ENCODE results near the gene OMG. TPM values are rescaled to one million over a fixed set of nuclear protein-coding genes. Genes with fewer than 3 reads are reported as not detected.
"Not testable (repeated sequence)": the region's sequence is repeated elsewhere in the genome, so short reads cannot be mapped to it uniquely, and the experiment has no call there.

OMG gene
- polyA plus RNA-seq, 1 donor = 0.28 TPM

DNA sequence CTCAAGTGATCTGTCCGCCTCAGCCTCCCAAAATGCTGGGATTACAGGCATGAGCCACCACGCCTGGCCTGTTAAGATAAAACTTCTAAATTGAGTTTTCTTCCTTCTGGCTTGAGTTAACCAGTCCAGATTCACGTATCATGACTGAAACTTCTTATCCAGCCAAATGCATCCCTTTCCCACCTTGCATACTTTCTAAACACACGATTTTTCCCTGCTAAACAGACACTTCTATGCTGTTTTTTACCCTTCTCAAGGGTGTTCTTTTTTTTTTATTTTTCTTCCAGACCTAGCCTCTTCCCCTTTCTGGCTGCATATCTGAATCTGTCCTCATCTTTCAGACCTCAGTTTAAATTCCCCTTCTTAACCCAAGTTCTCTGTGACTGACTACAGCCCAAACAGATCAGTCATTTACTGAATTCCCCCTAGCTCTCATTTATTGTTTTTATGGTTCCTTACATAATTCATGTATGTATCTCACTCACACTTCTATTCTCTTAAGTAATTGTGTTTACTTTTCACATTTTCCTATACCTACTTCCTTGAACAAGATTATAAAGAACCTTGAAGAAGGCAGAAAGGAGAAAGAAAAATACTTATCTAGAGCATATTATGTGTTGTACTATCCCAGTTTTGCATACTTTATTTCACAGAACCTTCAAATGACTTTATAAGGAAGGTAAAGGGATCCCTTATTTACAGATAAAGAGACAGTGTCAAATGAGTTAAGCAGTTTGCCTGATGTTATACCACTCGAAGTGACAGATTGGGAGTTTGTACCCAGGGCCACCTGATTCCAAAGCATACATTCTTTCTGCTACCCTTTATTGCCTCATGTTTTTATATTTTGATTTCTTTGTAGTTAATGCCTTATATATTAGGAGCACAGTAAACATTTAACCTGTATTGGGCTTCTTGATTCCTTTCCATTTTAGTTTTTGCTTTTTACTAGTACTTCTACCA is 11.6 kb upstream of the OMG start:
- DNase-seq (ENCODE audit: low read depth) = no peak

DNA sequence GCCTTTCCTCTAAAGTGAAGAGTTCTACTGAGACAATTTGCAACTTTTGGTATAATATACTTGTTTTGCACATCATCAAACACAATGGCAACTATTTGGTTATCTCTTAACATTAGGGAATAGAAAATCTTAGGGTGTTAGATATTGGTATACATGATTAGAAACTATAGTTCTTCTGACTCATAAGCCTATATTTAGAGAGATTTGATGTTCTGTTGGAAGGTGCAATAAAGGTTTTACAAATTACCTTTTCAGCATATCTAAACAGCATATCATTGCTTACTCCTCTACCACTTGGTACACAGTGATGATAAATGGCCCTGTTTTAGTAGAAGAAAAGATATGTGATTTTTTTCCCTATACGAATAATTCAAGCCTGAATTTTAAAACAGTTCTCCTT is 10.6 kb upstream of the OMG start:
- no peak for DNase-seq (ENCODE audit: low read depth)

DNA sequence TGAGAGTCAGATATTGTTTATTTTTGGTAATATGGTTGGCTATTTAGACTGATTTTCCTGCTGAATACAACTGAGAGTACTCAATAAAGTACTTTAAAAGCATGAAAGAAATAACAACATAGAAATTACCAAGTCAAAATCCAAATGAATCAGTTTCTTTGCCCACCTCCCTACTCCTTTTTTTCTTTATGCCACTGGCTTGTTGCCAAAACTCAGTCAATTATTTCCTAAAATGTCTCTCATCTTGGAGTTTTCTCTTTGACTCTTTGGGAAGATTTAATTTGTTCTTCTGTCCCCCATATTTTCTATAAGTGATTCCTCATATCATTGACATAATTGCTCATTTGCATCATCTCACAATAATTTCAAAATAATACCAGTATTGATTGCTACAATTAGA is 2.6 kb upstream of the OMG start:
- no peak for DNase-seq (ENCODE audit: low read depth)

DNA sequence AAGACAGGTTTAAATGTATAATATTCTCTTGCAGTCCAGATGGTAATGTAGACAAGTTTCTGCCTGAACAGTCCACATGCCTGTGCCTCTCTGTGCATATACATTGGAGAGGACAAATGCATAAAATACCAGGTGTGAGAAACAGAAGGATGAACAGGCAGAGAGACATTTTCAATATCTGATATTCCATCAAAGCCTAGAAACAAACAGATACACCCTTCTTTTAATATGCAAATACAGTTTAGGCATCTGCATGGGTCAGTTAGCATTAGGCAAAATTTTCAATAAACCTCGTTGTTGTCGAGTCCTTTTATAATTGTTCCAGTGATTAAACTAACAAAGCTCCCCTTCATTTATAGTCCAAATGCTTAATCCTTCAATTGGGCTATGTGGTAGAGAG is 897 bp downstream of the OMG start:
- DNase-seq (ENCODE audit: low read depth) = no peak

DNA sequence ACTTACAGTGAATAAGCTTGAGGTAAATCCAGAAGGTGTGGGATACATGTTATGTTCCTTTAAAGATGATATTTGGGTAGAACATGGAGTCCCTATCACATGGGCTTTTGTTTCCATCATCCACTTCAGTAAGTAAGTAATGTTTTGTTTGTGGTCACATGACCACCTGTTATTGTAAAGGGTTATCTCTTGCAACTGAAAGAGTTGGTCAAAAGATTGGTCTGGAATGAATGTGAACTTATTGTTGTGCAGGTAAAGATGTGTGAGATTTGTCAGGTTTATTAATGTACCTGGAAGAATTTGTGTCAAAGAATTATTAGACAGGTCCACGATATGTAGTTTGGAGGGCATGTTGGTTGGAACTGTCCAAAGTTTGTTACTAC is 1.6 kb downstream of the OMG start:
- DNase-seq (ENCODE audit: low read depth) = no peak

DNA sequence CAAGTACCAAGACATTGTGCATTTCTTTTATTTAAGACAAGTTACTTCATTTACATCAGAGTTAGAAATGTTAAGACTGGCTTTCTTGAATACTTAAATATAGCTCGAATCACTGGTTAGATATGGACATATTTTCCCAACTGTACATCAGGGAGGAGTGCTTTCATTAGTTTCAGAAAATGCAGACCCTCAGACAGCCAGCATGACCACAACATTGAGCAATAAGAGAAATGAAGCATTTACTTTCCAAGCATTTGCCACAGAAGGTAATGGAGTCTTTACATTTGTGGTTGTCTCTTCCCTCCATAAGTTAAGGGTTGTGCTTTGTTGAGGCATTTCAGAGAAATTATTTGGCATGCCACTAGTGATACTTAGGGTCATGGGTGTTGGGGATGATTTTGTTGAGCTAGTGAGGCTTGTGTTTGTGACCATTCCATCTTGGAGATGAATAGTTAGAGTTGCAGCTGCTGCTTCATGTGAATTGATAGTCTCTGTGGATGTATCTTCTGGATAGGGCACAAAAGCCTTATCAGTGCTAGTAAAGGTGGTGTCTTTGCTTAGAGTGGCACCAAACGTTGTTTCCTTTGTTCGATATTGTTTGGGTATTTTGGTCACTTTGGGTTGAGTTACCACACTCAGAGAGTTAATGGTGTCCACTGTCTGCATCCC is 2.1 kb downstream of the OMG start:
- no peak for DNase-seq (ENCODE audit: low read depth)

DNA sequence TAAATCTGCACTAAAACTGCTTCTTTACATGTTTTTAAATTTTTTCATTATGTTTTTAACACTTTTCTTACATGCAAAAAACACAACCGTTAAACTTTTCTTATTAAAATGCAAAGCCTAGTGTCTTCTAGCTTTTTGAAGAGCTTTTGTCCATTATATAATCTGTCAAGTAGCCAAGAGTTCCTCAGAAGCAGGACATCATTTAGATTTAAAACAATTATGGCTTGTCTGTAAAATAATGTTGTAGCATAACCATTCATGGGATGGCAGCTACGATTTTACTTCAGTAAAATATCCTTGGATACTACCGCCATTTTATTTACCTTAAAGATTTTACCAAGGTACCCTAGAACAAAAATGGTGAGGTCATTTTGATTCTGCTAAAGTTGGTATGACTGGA is 2.8 kb downstream of the OMG start:
- no peak for DNase-seq (ENCODE audit: low read depth)

DNA sequence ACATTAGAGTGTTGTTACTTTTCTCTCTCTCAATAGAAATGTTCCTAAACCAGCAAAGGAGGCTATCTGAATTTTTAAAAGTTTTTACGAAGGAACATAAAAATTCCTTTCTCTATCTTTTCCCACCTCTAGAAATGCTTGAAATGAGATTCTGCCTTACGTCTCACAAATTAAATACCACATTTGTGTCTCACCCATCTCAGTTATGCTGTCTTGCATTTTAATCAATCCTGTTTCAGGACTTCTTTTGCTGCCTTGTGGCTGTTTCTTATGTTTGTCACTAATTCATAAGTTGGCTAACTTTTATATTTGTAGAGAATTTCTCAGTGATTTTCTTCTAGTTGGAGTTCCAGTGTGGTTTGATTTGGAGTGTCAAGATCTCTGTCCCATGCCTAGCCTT is 3.5 kb downstream of the OMG start:
- no peak for DNase-seq (ENCODE audit: low read depth)

DNA sequence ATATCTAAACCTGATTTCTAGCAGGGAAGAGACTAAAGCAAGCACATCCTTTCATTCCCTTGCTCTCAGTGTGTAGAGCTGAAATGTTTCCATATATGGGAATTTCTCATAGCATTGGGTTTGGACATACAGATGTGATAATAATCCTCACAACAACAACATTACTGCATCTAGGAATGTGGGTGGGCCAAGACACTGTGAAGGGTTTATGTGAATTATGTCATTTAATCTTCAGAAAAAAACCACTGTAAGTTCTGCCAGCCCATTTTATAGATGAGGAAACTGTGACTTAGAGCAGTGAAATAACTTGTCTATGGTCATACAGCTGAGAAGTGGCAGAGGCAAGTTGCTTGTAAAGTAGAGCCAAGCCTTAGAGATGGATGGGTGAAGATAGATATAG is 5.2 kb downstream of the OMG start:
- no peak for DNase-seq (ENCODE audit: low read depth)

DNA sequence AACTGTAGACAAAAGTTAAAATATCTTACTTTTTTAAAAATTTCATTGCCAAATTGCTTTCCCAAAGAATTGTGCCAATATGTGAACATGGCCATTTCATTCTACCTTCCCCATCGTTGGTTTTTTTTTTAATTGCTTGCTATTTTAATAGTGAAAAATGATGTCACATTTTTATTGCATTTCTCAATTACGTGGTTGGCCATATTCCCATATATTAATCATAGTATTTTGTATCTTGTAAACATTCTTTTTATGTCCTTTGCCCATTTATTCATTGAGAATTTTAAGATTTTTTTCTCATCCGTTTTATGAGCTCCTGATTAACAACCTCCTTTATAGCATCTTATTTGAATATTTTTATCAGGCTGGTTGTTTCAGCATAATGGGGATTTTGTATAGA is 7.2 kb downstream of the OMG start:
- no peak for DNase-seq (ENCODE audit: low read depth)

DNA sequence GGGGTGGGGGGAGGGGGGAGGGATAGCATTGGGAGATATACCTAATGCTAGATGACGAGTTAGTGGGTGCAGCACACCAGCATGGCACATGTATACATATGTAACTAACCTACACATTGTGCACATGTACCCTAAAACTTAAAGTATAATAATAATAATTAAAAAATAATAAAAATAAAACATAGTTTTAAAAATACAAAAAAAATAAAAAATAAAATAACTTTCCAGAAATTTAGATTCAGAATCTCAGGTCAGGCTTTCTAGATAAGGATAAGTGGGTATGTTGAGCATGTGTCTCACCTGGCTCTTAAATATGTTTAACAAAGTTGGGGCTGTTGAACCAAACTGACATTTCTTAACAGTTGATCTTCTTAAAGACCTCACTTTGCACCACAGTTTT is 9.1 kb downstream of the OMG start:
- not testable (repeated sequence) for DNase-seq (ENCODE audit: low read depth)

DNA sequence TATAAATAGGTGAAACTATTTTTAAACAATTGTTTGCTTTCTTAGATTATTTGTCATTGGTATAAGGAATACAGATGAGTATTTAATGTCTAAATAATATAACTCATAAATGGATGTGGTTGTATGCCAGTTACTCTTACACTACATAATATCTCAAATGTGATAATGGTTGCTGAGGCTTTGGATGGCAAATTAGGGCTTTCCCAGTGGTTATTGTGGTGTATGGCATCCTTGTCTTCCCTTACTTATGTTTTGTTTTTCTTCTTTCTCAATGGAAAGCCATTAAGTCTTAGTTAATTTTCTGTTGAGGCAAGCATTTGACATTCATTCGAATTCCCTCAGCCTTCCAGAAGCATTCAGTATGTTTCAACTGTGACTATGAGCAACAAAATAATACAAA is 10.5 kb downstream of the OMG start:
- no peak for DNase-seq (ENCODE audit: low read depth)

DNA sequence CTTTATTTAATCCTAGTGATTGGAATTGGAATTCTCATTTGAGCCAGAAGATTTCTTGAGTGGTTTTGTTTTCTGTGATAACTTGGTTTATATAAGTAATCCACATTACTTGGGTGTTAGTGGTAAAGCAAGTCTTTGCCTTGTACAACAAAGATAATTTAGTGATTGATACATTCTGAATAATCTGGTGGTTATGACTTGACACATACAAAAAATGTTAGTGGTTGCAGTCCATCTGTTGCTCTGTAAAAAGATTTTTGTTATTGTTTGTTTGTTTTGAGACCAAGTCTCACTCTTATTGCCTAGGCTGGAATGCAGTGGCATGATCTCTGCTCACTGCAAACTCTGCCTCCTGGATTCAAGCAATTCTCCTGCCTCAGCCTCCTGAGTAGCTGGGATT is 13.2 kb downstream of the OMG start:
- DNase-seq (ENCODE audit: low read depth) = no peak

DNA sequence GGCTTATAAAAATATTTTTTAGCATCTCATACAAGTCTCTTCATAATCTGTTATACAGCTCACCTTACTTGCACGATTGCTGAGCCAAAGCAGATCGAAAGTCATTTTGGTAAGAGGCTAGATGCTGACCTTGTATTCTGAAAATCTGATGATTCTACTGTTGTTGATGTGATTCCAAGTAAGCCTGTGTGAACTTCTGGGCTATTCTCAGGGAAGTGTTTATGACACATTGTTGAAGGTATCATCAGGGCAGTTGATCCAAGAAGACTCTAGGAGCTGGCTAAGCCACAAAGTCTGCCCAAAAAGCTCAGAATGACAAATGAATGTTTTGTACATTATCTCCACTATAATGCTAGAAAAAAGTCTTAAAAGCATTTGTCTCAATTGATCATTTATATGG is 16.0 kb downstream of the OMG start:
- DNase-seq (ENCODE audit: low read depth) = no peak

DNA sequence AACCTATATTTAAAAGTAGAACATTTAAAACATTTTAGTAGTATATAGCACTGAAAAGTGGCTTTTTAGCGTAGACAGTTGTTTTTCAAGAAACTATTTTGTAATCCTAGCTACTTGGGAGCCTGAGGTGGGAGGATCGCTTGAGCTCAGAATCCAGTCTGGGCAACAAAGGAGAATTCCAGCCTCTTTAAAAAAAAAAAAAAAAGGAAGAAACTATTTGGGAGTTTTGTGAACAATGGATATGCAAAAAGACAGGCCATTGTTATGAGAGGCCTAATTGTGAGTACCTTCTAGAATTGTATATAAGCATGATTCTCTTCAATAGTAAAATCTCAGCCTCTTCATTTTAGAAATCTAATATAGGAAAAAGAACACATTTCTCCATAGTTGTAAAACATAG is 17.6 kb downstream of the OMG start:
- no peak for DNase-seq (ENCODE audit: low read depth)

DNA sequence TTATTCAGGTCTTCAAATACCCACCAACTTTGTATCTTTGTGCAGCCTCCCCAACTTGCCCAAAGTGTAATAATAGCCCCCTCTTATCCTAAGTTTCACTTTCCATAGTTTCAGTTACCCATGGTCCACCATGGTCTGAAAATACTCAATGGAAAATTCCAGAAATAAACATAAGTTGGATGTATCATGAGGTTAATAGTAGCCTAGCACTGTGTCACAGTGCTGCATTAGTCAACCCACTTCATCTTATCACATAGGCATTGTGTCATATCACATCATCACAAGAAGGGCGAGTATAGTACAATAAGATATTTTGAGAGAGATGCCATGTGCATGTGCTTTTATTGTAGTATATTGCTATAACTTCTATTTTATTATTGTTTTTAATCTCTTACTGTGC is 21.9 kb downstream of the OMG start:
- DNase-seq (ENCODE audit: low read depth) = no peak

DNA sequence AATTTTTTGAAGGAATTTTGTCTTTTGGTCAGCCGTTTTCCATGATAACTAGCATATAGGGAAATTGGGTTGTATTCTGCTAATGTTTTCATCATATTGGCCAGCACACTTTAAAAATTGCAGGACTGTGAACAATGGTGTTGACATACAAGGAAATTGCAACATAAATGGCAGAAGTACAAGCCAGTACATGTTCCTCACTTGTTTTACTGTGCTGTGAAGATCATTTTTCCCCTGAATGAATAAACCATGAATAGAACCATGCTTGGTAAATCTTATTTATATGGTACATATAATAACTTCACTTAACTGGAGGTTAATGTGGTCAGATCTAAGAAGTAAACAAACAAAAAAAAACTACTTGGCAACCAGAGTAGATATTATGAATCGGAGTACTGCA is 22.8 kb downstream of the OMG start:
- peak; percentile 28 for DNase-seq (ENCODE audit: low read depth)

DNA sequence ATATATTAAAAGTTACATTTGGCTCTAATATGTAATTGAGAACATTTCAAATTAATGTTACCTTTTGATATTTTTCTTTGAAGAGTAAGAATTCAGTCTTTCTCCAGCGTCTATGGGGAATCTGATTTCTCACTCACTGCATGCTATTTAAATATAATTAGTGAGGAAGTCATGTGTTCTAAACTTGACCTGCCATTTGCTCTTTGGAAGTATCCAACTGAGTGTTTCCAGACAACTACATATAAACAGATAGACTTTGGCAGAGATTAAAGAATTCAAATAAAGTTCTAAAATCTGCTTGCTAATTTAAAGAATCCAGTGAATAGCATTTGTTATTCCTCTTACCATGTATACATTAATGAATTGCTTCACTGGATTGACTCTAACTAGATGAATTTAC is 23.5 kb downstream of the OMG start:
- DNase-seq (ENCODE audit: low read depth) = peak; percentile 14

DNA sequence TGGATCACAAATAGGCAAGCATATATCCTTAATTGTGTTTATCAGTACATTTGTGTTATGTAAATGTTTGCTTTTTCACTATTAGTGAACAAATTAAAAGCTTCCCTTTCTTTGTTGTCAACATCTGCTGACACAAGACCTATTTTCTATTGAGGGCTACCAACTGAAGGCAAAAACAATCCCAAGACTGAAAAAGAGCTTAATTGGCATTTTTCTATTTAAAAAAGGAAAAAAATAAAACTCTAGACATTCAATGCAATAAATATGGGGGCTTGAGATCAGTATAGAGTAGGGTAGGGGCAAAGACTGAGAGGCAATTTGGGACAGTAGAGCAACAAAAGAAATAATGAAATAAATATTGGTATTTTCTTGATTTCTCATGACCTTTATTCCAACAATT is 24.2 kb downstream of the OMG start:
- no peak for DNase-seq (ENCODE audit: low read depth)

DNA sequence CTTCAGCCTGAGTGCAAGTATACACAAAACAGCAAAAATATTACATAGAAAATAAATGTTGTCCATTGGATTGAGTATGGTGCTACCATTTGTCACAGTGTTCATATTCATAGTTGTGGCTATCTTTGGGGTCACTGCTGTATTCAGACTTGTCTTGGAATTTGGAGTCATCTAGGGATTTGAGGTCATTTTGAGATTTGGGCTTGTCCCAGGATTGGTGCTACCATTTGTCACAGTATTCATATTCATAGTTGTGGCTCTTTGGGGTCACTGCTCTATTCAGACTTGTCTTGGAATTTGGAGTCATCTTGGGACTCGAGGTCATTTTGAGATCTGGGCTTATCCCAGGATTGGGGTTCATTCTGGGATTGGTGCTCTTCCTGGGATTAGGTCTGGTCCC is 24.8 kb downstream of the OMG start:
- no peak for DNase-seq (ENCODE audit: low read depth)

DNA sequence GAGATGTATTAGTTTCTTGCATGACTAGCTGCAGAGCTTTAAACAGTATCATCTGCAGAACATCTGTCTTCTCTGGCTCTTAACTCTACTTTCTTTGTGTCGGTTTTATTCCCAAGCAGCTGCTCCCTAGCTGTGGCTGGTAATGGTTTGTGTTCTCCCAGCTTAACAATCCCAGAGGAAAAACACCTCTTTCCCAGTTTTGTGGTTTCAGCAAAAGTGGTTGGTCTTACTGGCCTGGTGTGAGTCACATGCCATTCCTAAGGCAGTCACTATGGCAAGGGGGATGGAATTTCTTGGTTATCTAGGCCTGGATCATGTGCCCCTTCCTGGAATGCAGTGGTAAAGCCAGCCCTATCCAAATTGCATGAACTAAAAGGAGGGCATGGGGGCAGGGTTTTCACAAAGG is 27.5 kb downstream of the OMG start:
- peak; percentile 28 for DNase-seq (ENCODE audit: low read depth)

DNA sequence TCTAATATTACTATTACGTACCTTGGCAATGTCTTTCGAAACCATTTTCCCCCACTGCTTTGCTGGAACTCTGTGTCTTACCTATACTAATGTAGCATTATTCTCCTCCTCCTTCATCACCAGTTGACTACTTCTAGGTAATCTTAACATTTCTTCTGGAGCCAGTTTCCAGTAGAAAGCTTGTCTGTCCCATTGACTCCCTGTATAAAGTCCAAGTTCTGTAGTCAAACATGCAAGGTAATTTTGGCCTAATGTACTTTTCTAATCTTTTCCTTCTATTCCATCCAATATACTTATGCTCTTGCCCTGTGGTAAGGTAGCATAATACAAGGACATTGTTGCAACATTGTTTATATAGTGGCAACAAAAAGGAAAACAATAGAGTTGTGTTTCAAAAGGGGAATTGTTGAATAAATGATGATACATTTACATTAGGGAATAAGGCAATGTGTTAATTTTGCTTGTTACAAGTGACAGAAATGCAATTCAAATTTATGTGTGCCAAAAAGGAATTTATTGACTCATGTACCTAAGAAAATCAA is 27.9 kb downstream of the OMG start:
- no peak for DNase-seq (ENCODE audit: low read depth)

DNA sequence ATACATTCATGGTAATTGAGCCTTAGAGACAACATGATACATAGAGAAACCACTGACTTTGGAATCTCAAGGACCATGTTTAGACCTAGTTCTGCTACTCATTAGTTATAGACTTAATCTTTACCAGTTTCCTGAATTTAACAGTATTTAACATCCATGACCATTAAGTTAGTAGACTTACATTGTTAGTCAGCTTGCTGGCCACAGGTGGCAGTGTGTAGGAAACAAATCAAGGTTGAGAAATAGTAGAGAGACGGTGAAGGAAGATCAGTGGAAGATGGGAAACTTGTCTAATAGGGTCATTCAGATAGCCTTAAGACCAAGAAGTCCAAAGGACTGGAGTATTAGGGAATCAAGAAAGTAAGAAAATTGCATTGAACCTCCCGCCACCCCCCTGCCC is 31.0 kb downstream of the OMG start:
- no peak for DNase-seq (ENCODE audit: low read depth)

All from forelimb muscle (tissue), 1 donor.